NCI-H2227 treated with DMSO at 0.1 percent for 48 hours (cell line): ENCODE data around the gene SYNJ1.
"Not testable (repeated sequence)": the region's sequence is repeated elsewhere in the genome, so short reads cannot be mapped to it uniquely, and the experiment has no call there.

Experiments
- DNase-seq: peaks from one replicate; lab custom pipeline; 2025; lab: John Stamatoyannopoulos, UW

Gene SYNJ1

GRCh38 chr21:32612075-32612998, 115.5 kb downstream of the SYNJ1 start, which contains the start of gene CFAP298:
Gene CFAP298 (minus strand): TSS chr21:32612377. CDS start chr21:32612243, 134 bp downstream.
- DNase-seq, result peak; percentile 94

- DNase-seq, result no peak
Measured at GRCh38 chr21:32611471-32611997, 116.3 kb downstream of the SYNJ1 start.

GRCh38 chr21:32610940-32611339, 116.9 kb downstream of the SYNJ1 start:
- DNase-seq, result not testable (repeated sequence)

- no peak for DNase-seq
Measured at GRCh38 chr21:32608851-32609250, 119.0 kb downstream of the SYNJ1 start.

- peak; percentile 76 for DNase-seq
Measured at GRCh38 chr21:32605469-32605868, 122.3 kb downstream of the SYNJ1 start.

- peak; percentile 62 for DNase-seq
Measured at GRCh38 chr21:32604464-32604863, 123.3 kb downstream of the SYNJ1 start.

GRCh38 chr21:32603131-32603530, 124.7 kb downstream of the SYNJ1 start:
- DNase-seq, result no peak

GRCh38 chr21:32602099-32602498, 125.7 kb downstream of the SYNJ1 start:
- no peak for DNase-seq

- DNase-seq, result no peak
Measured at GRCh38 chr21:32599526-32599925, 128.3 kb downstream of the SYNJ1 start.

- DNase-seq, result no peak
Measured at GRCh38 chr21:32599091-32599490, 128.7 kb downstream of the SYNJ1 start.

GRCh38 chr21:32597205-32597604, 130.6 kb downstream of the SYNJ1 start:
- DNase-seq, result no peak

- no peak for DNase-seq
Measured at GRCh38 chr21:32595431-32595830, 132.4 kb downstream of the SYNJ1 start.

- no peak for DNase-seq
Measured at GRCh38 chr21:32593690-32594089, 134.1 kb downstream of the SYNJ1 start.

GRCh38 chr21:32592929-32593502, 134.8 kb downstream of the SYNJ1 start:
- DNase-seq, result no peak

GRCh38 chr21:32590130-32590529, 137.7 kb downstream of the SYNJ1 start:
- DNase-seq, result no peak

- DNase-seq, result no peak
Measured at GRCh38 chr21:32587651-32588050, 140.2 kb downstream of the SYNJ1 start.

GRCh38 chr21:32587120-32587519, 140.7 kb downstream of the SYNJ1 start:
- DNase-seq, result no peak

- DNase-seq, result no peak
Measured at GRCh38 chr21:32585970-32586369, 141.8 kb downstream of the SYNJ1 start.

GRCh38 chr21:32585042-32585710, 142.6 kb downstream of the SYNJ1 start, which contains the start of gene TCP10L:
Gene TCP10L (minus strand): TSS chr21:32585523. CDS start chr21:32584304, 1,219 bp downstream.
- DNase-seq, result no peak

GRCh38 chr21:32584472-32584871, 143.3 kb downstream of the SYNJ1 start:
- no peak for DNase-seq

GRCh38 chr21:32581732-32582131, 146.1 kb downstream of the SYNJ1 start:
- DNase-seq, result no peak

- no peak for DNase-seq
Measured at GRCh38 chr21:32580949-32581348, 146.9 kb downstream of the SYNJ1 start.
